NCI-H2107 (cell line): ENCODE data around the gene TMEM18.

Source experiments
- DNase-seq: peaks from one replicate; lab custom pipeline; 2025; lab: John Stamatoyannopoulos, UW

The TMEM18 gene

DNA sequence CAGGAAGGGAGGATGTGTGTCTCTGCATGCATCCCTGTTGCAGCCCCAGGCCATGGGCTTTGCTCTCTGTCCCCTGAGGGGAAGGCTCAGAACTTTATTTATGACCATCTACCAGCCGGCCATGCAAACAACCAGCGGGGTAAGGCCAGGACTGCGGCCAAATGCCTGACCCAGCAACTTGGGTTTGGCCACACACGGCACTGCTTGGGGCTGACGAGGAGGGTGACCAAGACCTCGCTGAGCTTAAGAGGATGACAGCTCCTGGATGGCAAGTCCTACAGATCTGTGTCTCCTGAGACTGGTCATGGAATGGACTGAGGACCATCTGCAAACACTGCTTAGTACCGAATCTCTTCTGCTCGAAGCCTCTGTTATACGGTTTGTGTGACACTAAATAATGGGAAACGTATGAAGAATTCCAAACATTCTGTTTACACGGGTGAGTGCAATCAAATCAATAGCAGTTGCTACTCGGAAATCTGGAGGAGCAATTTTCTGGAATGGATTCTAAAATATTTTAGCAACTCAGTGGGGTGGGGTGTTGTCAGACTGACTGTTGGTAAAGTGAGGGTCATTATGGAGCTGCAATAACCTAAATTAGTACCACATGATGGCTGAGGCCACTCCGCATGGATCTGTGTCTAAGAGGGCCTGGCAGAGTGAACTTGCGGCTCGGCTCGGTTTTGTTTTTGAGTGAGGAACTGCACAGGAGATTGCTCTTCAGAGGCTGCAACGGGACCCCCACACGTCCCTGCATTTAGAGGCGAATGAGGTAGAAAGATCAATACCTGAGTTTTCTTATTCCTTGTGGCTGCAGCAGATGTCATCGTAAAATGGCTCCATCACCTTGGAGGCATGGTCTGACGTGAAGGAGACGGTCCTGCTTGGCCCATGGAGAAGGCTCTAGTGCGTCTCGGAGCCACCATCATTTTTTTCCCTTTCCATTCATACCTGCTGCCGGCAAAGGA is 26.6 kb downstream of the TMEM18 start:
- no peak for DNase-seq

DNA sequence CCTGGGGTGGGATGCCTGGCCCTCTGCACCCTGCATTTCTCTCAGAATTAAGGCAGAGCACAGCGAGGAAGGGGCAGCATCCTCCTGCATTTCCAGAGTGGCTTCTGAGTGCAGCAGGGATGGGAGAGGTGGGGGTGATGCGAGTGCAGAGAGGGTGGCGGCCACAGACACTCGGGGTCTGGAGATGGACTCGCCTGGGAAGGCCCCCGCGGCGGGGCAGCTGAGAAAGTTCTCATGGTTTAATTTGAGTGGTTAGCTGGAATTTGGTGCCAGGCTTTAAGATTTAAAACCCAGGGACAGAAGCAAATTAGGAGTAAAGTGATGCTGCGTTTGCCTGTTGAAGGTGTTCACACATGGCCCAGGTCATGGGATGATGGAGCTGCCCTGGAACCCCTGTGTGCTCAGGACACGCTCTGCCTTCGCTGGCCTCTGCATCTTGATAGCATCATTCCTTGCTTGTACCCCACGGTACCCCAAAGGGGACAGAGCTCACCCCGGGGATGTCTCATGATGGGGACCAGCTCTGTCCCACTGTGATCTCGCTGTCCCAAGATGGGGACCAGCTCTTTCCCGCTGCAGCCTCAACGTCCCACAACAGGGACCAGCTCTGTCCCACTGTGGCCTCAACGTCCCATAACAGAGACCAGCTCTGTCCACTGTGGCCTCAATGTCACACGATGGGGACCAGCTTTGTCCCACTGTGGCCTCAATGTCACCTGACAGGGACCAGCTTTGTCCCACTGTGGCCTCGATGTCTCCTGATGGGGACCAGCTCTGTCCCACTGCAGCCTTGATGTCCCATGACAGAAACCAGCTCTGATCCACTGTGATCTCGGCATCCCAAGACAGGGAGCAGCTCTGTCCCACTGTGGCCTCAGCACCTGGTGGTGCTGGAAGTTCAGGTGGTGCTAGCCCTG is 27.5 kb downstream of the TMEM18 start:
- DNase-seq = no peak

DNA sequence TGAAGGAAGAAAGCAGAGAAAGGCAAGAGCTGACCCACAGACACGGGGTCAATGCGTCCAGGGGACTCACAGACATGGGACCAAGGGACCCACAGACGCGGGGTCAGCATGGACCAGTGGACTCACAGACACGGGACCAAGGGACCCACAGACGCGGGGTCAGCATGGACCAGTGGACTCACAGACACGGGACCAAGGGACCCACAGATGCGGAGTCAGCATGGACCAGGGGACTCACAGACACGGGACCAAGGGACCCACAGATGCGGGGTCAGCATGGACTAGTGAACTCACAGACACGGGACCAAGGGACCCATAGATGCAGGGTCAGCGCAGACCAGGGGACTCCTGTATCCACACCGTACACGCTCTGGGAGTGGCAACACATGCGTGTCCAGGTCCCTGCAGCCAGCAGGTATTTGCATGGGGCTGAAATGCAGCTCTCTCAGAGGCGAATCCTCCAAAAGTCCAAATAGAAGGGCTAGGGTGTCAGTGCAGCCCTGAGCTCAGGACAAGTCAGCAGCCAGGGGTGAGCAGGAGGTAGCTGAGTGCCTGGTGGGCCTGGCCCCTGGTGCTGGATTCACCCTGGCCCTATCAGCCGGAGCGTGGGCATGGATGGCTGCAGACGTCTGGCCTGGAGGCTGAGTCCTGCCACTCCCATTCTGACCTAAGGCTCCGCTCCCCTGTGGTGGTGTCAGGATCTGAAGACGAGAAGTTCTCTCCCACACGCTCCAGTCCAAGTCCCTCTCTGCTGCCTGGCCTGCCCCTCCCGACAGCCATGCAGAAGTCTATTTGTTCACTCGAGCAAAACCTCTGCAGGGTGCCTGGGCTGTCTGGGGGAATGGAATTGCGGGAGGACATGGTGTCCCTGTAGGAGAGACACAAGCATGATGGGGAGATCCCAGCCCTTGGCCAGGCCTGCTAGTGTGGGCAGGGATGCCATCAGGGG is 28.5 kb downstream of the TMEM18 start:
- DNase-seq = no peak

DNA sequence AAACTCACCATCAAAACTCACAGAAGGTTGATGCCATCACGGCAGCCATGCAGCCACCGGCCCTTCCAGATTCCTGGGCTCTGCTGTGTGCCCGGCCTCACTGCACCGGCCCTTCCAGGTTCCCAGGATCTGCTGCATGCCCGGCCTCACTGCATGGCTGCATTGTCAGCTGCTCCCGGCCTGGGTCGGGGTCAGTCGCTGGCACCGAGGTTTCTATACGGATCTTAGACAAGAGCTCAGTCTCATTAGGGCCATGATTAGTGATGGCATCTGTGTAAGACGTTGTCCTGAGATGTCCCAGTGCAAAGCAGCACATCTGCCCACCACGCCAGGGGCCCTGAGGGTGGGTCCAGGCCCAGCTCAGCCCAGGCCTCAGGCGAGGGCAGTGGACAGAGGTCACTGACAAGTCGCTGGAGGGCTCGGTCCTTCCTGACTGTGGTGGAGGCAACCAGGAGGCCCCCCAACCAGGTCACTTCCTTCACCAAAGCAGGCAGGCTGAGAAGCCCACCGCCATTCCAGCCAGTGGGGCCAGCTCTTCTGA is 29.4 kb downstream of the TMEM18 start:
- DNase-seq = no peak

DNA sequence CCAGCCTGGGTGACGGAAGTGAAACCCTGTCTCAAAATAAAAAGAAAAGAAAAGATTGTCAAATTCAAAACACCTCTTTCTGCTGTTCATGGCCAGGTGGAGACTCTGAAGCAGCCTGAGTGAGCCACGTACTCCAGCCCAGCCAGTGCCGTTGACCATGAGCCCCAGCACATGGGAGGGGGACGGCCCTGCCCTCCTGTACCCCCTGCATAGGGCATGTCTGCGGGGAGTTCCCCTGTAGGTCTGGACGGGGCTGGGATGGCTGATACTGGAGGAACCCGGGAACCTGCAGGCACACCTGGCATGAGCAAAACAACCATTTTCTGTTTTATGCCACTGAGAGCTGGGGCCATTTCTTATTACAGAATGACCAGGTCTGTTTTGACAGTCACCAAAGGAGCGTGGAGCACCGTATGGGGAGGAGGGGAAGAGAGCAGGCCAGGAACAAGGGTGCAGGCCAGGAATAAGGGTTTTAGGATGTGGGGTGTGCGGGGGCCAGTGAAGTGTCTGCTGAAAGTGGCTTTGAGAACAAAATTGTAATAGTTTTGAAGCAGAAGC is 30.1 kb downstream of the TMEM18 start:
- DNase-seq = no peak

DNA sequence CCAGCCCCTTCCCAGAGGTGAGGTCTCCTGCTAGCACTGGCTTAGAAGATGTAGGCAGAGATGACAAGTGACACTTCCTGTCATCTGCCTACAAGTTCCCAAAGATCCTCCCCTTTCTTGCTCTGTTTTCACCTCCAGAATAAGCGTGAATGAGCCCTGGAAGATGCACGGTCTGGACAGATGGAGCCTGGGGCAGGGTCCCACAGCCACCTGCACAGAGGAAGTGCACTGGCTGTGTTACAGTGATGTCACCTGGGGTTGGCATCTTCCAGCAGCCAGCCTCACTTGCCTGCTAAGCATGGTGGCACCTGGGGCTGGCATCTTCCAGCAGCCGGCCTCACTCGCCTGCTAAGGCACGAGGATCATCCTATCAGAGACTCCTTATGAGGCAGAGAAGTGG is 32.3 kb downstream of the TMEM18 start:
- DNase-seq = no peak

DNA sequence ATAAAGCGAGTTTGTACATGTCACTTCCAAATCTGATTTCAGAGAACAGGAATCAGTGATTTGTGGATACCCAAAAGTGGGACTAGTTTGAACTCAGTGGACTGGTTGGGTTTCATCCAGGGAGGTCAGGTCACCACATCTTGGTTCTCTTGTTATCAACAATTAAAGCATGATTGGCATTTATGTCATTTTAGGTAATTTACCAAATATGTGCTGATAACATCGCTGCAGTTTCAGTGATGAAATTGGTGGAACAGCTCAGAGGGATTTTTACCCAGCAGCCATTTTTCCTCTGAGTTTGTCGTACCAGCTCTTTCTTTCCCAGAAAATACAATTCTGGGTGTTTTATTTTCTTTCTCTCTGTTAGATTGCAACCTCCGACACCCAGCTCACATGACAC is 33.4 kb downstream of the TMEM18 start:
- no peak for DNase-seq

DNA sequence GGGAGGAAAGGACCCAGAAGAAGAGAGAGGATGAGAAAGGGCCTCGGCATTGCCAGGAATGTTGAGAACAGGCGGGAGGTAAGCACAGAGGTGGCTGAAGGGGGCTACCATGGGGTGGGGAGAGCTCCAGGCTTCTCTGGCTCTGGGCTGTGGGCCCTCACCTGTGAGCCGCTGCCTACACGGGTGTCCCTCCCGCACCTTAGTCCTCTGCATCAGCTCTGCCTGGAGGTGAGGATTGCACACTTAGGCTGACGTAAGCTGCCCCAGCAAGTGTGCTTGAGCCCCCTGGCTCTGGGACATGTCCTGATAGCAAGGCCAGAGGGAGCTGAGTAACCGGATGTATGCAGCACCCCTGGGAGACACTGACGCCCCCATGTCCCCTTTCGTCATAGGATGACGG is 33.9 kb downstream of the TMEM18 start:
- DNase-seq = no peak

DNA sequence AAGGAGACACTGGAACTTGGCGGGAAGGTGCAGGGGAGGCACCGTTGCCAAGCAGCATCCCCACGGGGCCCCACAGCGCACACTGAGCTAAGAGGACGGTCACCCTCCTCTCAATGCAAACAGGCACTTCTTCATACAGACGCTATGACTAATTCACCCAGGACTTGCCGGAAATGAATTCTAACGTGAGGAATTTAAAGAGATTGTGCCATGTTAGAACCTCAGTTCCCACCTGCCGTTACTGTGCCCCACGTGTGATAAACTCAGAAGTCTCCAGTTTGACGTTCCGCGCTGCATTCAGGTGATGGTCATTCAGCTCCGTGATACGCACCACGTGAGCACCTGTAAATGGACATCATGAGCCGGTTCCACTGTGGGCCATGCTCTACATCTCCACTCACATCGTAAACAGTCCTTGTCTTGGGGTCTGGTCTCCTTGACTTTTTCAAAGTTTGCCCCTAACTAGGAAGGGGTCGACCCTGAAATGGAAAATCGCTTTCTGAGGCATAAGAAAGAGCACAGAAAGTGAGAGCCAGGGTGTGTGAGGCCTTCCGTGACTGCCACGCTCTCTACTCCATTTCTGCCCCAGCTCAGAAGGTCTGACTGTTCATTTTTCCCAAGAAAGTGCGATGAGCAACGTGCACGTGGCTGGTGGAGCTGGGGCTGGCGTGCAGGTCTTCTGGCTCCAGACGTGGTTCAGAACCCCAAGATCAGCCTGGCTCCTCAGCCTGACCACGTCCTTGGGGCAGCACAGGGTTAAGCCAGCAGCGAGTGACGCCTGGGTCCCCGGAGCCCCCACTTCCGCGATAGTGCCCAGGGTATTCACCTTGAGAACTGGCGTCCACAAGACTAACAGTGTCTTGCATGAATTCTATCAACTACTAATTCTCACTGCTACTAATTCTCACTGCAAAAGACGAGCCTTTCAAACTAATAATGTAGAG is 35.1 kb downstream of the TMEM18 start:
- DNase-seq = no peak

DNA sequence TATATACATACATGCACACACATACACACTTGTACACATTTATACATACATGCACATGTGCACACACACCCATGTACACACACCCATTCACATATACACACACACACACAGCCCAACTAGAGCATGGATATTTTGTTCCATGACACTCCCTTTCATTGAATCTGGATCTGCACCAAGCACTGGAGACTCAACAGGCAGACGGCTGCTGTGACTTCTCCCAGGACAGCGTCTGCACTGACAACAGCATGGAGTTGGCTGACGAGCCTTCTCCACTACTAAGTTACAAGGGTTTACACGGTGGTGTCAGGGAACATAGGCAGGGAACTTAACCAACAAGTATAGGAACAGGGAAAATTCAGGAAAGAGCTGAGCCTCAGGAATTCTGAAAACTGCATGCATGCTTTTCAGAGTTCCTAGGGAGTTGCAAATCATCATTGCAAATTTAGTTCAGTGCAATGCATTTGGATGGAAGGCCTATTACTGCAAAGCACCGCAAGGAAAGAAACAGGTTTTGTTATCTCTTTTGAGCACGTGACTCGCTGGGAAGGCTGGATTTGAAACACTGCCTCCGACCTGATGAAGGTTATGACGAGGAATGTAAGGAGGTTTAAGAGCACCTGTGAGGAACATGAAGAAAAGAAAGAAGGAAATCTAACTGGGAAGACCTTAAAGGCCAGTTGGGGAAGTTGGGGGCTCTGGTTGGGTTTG is 35.9 kb downstream of the TMEM18 start:
- no peak for DNase-seq

DNA sequence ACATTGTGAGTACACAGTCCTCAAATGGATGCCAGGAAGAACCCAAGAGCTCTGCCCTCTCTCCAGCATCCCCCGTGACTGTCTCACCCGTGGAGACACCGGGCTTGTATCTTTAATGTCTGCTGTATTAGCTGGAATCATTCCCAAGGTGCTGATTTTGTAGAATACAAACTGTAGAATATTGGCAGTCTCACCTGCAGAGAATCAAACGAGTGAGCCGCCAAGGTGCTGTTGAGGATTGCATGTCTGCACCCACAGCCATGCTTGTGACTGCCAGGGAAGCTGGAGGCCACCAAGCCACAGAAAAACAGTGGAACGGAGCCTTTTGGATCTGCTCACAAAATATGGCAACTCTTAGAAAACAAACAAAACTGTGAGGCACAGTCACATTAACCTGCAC is 37.5 kb downstream of the TMEM18 start:
- DNase-seq = no peak

DNA sequence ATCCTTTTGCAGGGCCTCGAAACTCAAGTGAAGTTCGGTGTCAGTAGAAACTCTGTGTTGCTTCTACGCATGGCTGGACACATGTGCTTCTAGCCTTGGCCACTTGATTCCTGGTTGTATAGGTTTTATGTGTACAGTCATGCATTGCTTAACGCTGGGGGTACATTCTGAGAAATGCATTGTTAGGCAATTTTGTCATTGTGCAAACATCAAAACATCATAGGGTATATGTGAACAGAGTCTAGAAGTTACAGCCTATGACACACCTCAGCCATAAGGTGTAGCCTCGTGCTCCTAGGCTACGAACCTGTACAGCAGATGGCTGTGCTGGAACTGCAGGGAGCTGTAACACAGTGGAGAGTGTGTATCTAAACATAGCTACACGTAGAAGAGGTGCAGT is 39.4 kb downstream of the TMEM18 start:
- DNase-seq = no peak

DNA sequence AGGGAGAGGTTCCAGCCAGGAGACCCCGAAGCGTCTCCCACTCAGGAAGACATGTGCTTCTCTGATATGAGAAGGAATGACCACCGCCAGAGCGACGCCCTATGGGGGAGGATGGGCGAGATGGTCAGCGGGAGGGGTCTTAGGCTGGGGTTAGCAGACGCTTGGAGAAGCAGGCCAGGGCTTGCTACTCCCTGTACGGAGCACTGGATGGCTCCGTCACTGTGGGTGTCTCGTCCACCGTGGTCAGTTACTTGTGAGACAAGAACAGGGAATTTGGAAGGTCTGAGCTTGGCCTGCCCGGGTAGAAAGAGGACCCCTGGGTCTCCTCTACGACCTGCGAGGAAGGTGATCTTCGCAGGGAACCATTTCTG is 39.8 kb downstream of the TMEM18 start:
- DNase-seq = no peak

DNA sequence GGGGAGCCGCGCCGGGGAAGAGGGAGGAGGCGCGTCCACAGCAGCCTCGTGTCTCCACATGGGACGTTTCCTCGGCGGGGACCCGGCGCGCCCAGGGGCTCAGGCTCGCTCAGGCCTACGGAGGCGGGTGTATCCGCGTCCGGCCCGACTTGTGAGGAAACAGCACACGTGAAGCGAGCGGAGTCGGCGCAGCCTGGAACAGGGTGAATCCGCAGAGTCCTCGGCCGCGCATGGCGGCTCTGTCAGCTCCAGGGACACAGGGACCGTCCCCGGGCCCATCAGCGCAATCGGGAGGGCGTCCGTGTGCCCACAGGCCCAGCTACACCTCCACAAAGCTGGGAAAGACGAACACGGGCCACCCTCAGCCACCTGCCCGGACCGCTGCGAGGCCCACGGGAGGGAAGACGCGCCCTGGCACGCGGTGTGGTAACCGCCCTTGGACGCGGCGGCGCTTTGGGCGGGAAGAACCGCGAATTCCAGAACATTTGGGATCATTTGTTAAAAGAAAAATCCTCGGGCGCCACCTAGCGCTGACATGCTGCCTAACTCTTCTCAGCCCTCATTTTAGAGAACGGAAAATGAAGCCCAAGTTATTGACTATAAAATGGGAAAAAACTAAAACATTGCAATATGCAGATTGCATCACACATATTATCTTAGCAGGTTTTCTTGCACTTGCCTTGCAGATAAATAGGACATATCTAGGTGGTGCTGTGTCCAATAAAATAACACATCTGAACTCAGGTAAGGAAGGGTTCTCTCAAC is 40.4 kb downstream of the TMEM18 start:
- peak; percentile 40 for DNase-seq

DNA sequence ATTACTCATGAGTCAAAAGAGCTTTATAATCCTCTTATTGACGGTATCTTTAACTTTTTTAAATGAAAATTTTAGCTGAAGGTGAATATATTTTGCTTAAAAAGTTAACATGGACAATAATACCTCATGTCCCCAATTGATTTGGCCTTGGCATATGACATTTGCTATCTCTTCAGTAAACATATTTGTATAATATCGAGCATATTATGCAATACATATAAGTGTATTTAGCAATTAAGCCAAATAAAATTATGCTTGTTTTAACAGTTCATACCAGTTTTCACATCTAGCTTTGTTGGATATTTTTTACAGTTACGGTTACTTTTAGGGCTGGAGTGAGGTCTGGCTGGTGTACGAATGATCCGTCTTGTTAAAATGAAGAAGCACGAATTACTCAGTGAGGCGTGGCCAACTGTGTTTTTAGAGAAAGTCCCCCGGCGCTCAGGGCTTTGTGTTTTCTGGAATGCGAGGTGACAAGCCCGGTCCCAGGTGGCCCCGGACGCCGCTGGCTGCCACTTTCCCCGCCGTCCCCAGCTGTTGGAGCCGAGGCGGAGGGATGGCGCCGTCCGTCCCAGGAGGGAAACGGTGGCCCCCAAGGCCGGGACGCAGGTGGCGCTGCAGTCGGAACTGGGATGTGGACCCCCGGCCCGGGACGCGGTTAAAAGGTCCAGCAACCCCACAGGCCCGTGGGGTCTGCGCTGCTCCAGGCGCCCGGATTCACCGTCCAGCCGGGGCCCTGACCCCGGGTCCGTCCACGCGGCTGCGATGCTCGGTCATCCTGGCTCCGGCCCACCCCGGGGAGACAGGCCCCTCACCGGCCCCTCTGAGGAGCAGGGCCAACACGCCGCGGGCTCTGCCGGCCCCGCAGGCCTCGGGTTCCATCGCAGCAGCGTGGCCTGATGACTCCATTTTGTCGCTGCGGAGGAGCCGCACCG is 41.3 kb downstream of the TMEM18 start:
- DNase-seq = no peak

DNA sequence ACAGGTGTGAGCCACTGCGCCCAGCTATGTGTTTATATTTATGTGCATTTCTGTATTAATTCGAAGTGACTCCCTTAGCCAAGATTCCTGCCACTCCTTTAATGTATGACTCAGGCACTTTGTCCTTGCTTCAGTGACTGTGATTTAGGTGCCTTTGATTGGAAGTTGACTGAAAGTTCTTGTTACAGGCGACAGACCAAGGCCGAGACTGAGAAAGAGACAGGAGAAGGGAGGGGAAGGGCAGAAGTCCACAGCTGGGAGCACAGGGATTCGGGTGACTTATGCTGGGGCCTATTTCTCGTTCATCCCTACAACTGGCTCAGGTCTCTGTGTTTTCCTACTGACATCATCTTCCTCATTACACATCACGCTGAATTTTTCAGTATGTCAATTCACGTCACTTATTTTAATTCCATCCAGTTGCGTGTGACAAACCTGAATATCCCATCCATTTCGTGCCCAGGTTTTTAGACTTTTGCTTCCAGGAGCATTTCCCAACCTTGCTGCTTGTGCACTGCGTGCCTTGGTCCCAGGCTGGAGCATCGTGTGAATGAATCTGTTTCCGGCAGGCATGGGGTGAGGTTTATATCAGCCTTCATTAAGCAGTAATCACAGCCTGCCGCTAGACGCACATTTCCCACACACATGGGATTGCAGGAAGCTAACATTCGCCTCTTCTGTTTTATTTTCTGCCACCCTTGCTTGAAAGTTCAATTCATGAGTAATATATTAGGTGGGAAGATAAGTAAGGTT is 42.4 kb downstream of the TMEM18 start:
- DNase-seq = no peak

DNA sequence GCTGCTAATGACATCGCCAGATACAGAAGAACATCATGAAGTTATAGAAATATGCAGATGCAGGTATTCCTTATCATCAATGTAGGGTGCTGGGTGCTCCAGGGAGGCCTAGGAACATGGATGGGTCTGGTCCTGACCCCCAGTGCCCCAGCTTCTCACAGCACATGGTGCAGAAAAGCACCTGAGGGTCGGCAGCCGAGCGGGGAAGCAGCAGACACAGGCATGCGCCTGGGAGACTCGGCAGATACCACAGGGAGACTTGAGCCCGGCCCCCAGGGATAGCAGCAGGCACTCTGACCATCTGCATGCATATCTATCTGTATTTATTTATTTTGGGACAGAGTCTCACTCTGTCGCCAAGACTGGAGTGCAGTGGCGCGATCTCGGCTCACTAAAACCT is 43.2 kb downstream of the TMEM18 start:
- no peak for DNase-seq
